Measurements from ENCODE around the gene CLRN3.

CLRN3 gene

DNA sequence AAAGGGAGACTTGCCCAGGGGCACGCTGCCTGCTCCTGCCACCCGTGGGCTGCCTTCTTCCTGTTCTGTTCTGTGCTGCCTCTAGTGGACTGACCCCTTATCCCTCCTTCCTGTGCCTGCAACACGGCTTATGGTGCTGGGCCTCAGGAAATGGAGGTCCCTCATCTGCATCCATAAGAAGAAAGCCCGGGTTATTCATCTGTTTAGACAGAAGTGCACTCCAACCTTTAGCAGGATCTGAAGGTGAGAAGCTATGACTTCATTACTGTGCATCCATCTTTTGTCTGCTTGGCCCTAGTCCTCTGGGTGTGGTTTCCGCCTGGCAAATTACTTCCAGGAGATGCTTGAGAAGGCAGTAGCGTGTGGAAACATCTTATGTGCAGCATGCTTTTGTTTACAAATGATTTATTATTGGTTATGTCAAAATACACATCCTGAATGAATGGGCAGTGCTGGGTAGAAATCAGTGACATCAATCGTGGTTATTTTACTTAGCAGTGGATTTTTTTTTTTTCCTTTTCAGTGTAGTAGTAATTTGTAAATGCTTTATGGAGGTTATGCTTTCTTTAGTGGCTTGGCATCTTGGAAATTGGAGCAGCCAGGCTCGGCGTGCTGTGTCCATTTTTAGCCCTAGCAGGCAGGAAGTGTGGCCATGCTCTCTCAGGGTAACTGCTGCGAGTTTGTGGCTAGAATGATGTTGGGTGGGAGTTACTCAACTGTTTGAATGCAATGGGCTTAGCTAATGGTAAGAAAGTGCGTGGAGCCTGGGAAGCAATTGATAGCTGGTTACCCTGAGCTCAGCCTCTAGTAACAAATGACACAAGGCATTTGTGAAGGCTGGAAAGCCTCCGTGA lies 26.9 kb upstream of the CLRN3 start:
- TF ChIP-seq CTCF (IDR thresholded peaks at IDR 0.05; ENCODE audit: insufficient read depth, low read length, missing control alignments), result no peak
- no peak overlapping the region for H3K4me3 ChIP-seq (ENCODE audit: low read depth, low read length)
- DNase-seq (ENCODE audit: low read depth, low spot score), result no peak
- ChIA-PET POLR2A (no interaction called here), CTCF (no interaction called here)

DNA sequence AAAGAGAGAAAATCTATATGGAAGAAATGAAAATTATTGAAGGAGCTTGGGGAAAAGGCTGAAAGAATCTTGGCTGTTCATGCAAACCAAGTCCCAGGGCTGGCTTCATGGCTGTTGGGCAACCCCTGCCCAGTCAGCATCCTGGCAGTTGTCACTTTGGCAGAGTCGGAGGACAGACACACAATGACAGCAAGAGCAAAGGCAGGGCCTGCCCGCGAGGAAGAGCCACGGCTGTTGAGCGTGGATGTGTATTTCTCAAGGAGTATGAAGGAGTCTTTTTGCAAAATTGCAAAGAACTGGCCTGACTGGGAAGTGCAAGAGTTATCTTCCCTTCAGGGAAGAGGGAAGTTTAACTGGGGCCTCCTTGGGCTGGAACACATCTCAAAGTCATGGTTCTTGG lies 25.8 kb upstream of the CLRN3 start:
- DNase-seq (ENCODE audit: low read depth, low spot score), result no peak
- POLR2A ChIA-PET, result no interaction called here

DNA sequence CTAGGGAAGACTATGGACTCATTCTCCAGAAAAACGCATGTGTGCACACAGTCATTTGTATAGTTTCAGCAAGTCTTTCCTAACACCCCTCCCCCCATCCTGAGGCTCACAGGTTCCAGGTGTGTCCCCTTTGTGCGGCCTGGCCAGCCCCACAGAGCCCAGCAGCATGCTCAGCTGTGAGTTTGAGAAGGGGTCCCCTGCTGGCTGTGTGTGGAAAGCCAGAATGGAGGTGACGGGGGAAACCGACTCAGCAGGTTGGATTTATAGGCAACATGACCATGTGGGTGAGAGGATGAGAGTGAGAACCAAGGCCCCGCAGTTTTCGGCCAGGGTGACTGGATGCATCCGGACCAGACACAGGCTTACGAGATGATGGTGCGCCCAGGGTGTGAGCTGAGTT lies 24.1 kb upstream of the CLRN3 start:
- TF ChIP-seq CTCF (IDR thresholded peaks at IDR 0.05; ENCODE audit: insufficient read depth, low read length, missing control alignments), result no peak
- H3K4me3 ChIP-seq (ENCODE audit: low read depth, low read length), result no peak overlapping the region
- ChIA-PET POLR2A (no interaction called here), CTCF (no interaction called here)
- no peak for DNase-seq (ENCODE audit: low read depth, low spot score)

More for the DNA sequence above, 25.8 kb upstream of the CLRN3 start:
- H3K4me3 ChIP-seq (ENCODE audit: low read depth, low read length), result no peak overlapping the region
- CTCF ChIA-PET, result no interaction called here
- no peak for TF ChIP-seq CTCF (IDR thresholded peaks at IDR 0.05; ENCODE audit: insufficient read depth, low read length, missing control alignments)

GRCh38 chr10:127915324-127915723 lies 22.6 kb upstream of the CLRN3 start:
- POLR2A ChIA-PET, result no interaction called here
- H3K4me3 ChIP-seq (ENCODE audit: low read depth, low read length), result no peak overlapping the region
- no peak for DNase-seq (ENCODE audit: low read depth, low spot score)
- TF ChIP-seq CTCF (IDR thresholded peaks at IDR 0.05; ENCODE audit: insufficient read depth, low read length, missing control alignments), result no peak
- CTCF ChIA-PET, result interaction anchor here (1.4 kb wide), 1 partner anchor 154 kb away, joined by 4 read pairs; no protein-coding TSS in a partner anchor

- no peak for DNase-seq (ENCODE audit: low read depth, low spot score)
- CTCF ChIA-PET, result no interaction called here
- TF ChIP-seq CTCF (IDR thresholded peaks at IDR 0.05; ENCODE audit: insufficient read depth, low read length, missing control alignments), result no peak
- H3K4me3 ChIP-seq (ENCODE audit: low read depth, low read length), result no peak overlapping the region
- POLR2A ChIA-PET, result no interaction called here
Measured at GRCh38 chr10:127913368-127913759, 20.6 kb upstream of the CLRN3 start.

DNA sequence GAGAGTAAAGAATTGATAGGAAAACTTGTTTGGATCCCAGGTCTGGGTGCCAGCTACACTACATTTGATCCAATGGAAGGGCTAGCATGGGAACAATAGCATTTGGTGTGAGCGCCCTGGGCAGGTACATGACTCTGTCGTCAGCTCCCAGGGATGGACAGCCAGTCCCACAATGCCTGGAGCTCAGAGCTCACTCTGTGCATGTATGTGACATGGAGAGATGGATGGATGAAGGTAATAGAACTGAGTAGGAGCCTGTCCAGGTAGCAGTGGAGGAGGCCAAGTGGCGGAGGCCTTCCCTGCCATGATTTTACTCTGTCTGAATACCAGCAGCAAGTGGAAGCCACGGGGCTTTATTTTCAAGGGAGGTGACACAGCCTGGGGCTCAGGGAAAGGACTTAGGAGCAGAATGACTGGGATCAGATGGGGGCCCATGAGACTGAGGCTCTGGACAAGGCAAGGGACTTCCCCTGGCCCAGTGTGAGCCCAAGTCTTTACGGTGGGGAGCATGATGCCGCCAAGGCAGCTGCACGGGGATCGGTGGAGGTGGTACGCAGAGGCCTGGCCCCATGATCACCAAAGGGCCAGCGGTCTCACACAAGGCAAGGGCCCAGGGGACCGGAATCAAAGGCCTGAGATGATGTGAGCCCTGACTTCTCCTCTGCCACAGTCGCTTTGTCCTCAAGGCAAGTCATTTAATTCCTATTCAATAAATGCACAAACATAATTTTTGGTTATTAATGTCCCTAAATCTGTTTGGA lies 20.0 kb upstream of the CLRN3 start:
- no peak for DNase-seq (ENCODE audit: low read depth, low spot score)
- CTCF ChIA-PET, result no interaction called here
- POLR2A ChIA-PET, result no interaction called here
- TF ChIP-seq CTCF (IDR thresholded peaks at IDR 0.05; ENCODE audit: insufficient read depth, low read length, missing control alignments), result no peak
- H3K4me3 ChIP-seq (ENCODE audit: low read depth, low read length), result no peak overlapping the region

All from AG04449 (cell line).